ENCODE results near the gene PHLPP1.

DNA sequence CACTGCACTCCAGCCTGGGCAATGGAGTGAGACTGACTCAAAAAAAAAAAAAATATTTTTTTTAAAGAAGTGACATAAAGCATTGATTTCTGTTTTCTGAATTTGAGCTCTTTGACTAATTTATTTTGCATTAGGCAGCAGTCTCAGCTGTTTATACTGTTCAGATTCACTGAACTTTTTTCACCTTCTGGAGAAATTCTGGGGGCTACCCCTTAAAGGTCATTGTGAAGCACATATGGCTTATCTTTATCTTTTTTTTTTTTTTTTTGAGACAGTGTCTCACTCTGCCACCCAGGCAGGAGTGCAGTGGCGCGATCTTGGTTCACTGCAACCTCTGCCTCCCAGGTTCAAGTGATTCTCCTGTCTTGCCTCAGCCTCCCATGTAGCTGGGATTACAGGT lies 12.9 kb downstream of the PHLPP1 start:
- TF ChIP-seq, protein P1, sequence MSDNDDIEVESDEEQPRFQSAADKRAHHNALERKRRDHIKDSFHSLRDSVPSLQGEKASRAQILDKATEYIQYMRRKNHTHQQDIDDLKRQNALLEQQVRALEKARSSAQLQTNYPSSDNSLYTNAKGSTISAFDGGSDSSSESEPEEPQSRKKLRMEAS (IDR thresholded peaks at IDR 0.05), result no peak
- no peak for TF ChIP-seq EP300 (IDR thresholded peaks at IDR 0.05; ENCODE audit: borderline replicate concordance)
